DND-41 (cell line): ENCODE results near the gene ECPAS.

Source experiments
- ATAC-seq: fragments of 200-7000 bp; cut with Tn5 transposase; 3 replicates; pipeline ENCODE4 v1.9.1; 2021; ENCODE audit warnings: low read depth; ENCODE audit not compliant: insufficient read depth
- DNase-seq: peaks from one replicate; pipeline ENCODE4 v3.0.0-alpha.2; 2020
- H2AFZ ChIP-seq: 2 replicates; pipeline ENCODE4 v1.6.0; 2012; ENCODE audit warnings: low read depth, low read length
- H3K27ac ChIP-seq: 2 replicates; pipeline ENCODE4 v1.5.1; 2012; ENCODE audit warnings: low read length, inconsistent platforms
- H3K27me3 ChIP-seq: fragments of 200-600 bp; sonication (generic); 2 replicates; pipeline ENCODE4 v1.6.0; 2012; ENCODE audit warnings: low read length, mild to moderate bottlenecking, inconsistent platforms; ENCODE audit not compliant: insufficient read depth, poor library complexity
- H3K36me3 ChIP-seq: 2 replicates; pipeline ENCODE4 v1.5.1; 2012; ENCODE audit warnings: low read length, inconsistent platforms; ENCODE audit not compliant: insufficient read depth
- H3K4me1 ChIP-seq: 2 replicates; pipeline ENCODE4 v1.5.1; 2012; ENCODE audit warnings: mild to moderate bottlenecking, low read length; ENCODE audit not compliant: insufficient read depth
- H3K4me2 ChIP-seq: 2 replicates; pipeline ENCODE4 v1.6.0; 2012; ENCODE audit warnings: mild to moderate bottlenecking, moderate library complexity, low read length, inconsistent platforms; ENCODE audit not compliant: insufficient read depth
- H3K4me3 ChIP-seq, 2 experiments: fragments of 200-600 bp in 1 of 2; shearing (Covaris generic) in 1 of 2; 2 replicates each; pipeline ENCODE4 v1.5.1; 2012 to 2016; ENCODE audit warnings: inconsistent platforms in 2 of 2, low read length in 2 of 2, mild to moderate bottlenecking in 2 of 2, low read depth in 1 of 2, moderate library complexity in 1 of 2
- H3K79me2 ChIP-seq: 2 replicates; pipeline ENCODE4 v1.6.0; 2012; ENCODE audit warnings: low read length, inconsistent platforms; ENCODE audit not compliant: insufficient read depth
- H3K9ac ChIP-seq: 2 replicates; pipeline ENCODE4 v1.6.0; 2012; ENCODE audit warnings: low read depth, mild to moderate bottlenecking, inconsistent platforms, low read length, moderate library complexity
- H3K9me3 ChIP-seq: 2 replicates; pipeline ENCODE4 v1.5.1; 2012; ENCODE audit warnings: low read length, moderate library complexity, mild to moderate bottlenecking, inconsistent platforms; ENCODE audit not compliant: insufficient read depth, severe bottlenecking
- H4K20me1 ChIP-seq: 2 replicates; pipeline ENCODE4 v1.6.0; 2012; ENCODE audit warnings: low read length; ENCODE audit not compliant: insufficient read depth
- CTCF ChIP-seq: IDR thresholded peaks from 2 replicates; pipeline ENCODE4 v1.5.1; 2012; ENCODE audit warnings: borderline replicate concordance, low read length, moderate library complexity, mild to moderate bottlenecking; ENCODE audit not compliant: poor library complexity, severe bottlenecking; ENCODE audit errors: extremely low read depth
- EZH2 ChIP-seq: IDR thresholded peaks from 3 replicates; pipeline ENCODE4 v1.6.1; 2012; ENCODE audit warnings: borderline replicate concordance, low read depth, mild to moderate bottlenecking, moderate library complexity, low read length, inconsistent platforms; ENCODE audit not compliant: severe bottlenecking

Gene ECPAS

GRCh38 chr9:111481885-111482636 lies 2.1 kb downstream of the ECPAS start:
- DNase-seq (no peak), ATAC-seq (no peak)
- Histone ChIP-seq H3K36me3 (no peaks in the 10 kb centered on the region), H3K4me3 (no peak overlapping the region), H3K4me1 (no peaks in the 10 kb centered on the region), H3K4me2 (no peak overlapping the region), H3K9me3 (no peaks in the 10 kb centered on the region), H3K9ac (no peak overlapping the region), H3K27me3 (no peaks in the 10 kb centered on the region), H4K20me1 (no peaks in the 10 kb centered on the region), H3K79me2 (no peaks in the 10 kb centered on the region), H2AFZ (no peak overlapping the region), H3K27ac (no peak overlapping the region)
- TF ChIP-seq EZH2 = no peak
- no peak for TF ChIP-seq CTCF

GRCh38 chr9:111477677-111478076 lies 6.5 kb downstream of the ECPAS start:
- Histone ChIP-seq H3K4me2 (no peak overlapping the region), H3K36me3 (no peaks in the 10 kb centered on the region), H2AFZ (no peak overlapping the region), H3K4me3 (no peak overlapping the region), H3K9ac (no peak overlapping the region), H4K20me1 (no peaks in the 10 kb centered on the region), H3K79me2 (no peaks in the 10 kb centered on the region), H3K4me1 (no peaks in the 10 kb centered on the region), H3K27me3 (no peaks in the 10 kb centered on the region), H3K27ac (no peak overlapping the region), H3K9me3 (no peaks in the 10 kb centered on the region)
- no peak for ATAC-seq
- TF ChIP-seq EZH2 (no peak), CTCF (no peak)
- no peak for DNase-seq

- no peak overlapping the region for H3K4me2 ChIP-seq
- no peaks in the 10 kb centered on the region for H3K27me3 ChIP-seq
- H3K4me1 ChIP-seq = no peaks in the 10 kb centered on the region
- H3K79me2 ChIP-seq = no peaks in the 10 kb centered on the region
- no peak overlapping the region for H3K4me3 ChIP-seq
- ATAC-seq (no peak), DNase-seq (no peak)
- H2AFZ ChIP-seq = no peak overlapping the region
- TF ChIP-seq EZH2 (no peak), CTCF (no peak)
- no peaks in the 10 kb centered on the region for H3K36me3 ChIP-seq
- H3K27ac ChIP-seq = no peak overlapping the region
- no peaks in the 10 kb centered on the region for H3K9me3 ChIP-seq
- H4K20me1 ChIP-seq = no peaks in the 10 kb centered on the region
- no peak overlapping the region for H3K9ac ChIP-seq
Observed at GRCh38 chr9:111475195-111475594, 9.0 kb downstream of the ECPAS start.

GRCh38 chr9:111474385-111474784 lies 9.8 kb downstream of the ECPAS start:
- DNase-seq (no peak), ATAC-seq (no peak)
- Histone ChIP-seq H3K36me3 (no peaks in the 10 kb centered on the region), H3K27ac (no peak overlapping the region), H4K20me1 (no peaks in the 10 kb centered on the region), H3K9ac (no peak overlapping the region), H3K9me3 (no peaks in the 10 kb centered on the region), H3K79me2 (no peaks in the 10 kb centered on the region), H3K4me3 (no peak overlapping the region), H3K27me3 (no peaks in the 10 kb centered on the region), H3K4me2 (no peak overlapping the region), H2AFZ (no peak overlapping the region), H3K4me1 (no peaks in the 10 kb centered on the region)
- TF ChIP-seq CTCF = no peak
- no peak for TF ChIP-seq EZH2
